CD14-positive monocyte (primary cell): ENCODE measurements around the gene GRK1. TPM values are rescaled to one million over a fixed set of nuclear protein-coding genes. Genes with fewer than 3 reads are reported as not detected.

Experiments used
- DNase-seq, 3 donors: peaks; one replicate each; pipeline ENCODE4 v3.0.0-alpha.2; 2011 to 2022
- H2AFZ ChIP-seq: 2 replicates; pipeline ENCODE4 v1.6.0; 2012; ENCODE audit warnings: mild to moderate bottlenecking, low read depth, low read length, inconsistent platforms; ENCODE audit not compliant: insufficient read depth, poor library complexity, severe bottlenecking
- H3K27ac ChIP-seq, 2 donors: 1 replicate in 1 of 2; 2 replicates in 1 of 2; pipeline ENCODE4 v1.5.1; 2012 to 2013; ENCODE audit warnings: low read length in 2 of 2, control low read depth in 1 of 2, inconsistent platforms in 1 of 2, low read depth in 1 of 2, mild to moderate bottlenecking in 1 of 2
- H3K27me3 ChIP-seq, 2 donors: one replicate each; pipeline versions ENCODE4 v1.6.0 to v1.6.1; 2011 to 2013; ENCODE audit warnings: low read length in 2 of 2; ENCODE audit not compliant: control insufficient read depth in 2 of 2, insufficient read depth in 2 of 2
- H3K36me3 ChIP-seq, 2 donors: replicated peaks in 1 of 2; 1 replicate in 1 of 2; 2 replicates in 1 of 2; pipeline versions ENCODE4 v1.5.1 to v1.6.1; 2012 to 2013; ENCODE audit warnings: low read length in 2 of 2, control low read depth in 1 of 2, inconsistent platforms in 1 of 2, mild to moderate bottlenecking in 1 of 2; ENCODE audit not compliant: insufficient read depth in 2 of 2, control insufficient read depth in 1 of 2
- H3K4me1 ChIP-seq, 2 donors: 1 replicate in 1 of 2; 2 replicates in 1 of 2; pipeline versions ENCODE4 v1.5.1 to v1.6.1; 2012 to 2013; ENCODE audit warnings: low read length in 2 of 2, control low read depth in 1 of 2, inconsistent platforms in 1 of 2, mild to moderate bottlenecking in 1 of 2, moderate library complexity in 1 of 2; ENCODE audit not compliant: insufficient read depth in 2 of 2, control insufficient read depth in 1 of 2
- H3K4me2 ChIP-seq: replicated peaks from 2 replicates; pipeline ENCODE3; 2012; ENCODE audit warnings: low read length, moderate library complexity, mild to moderate bottlenecking; ENCODE audit not compliant: poor library complexity, severe bottlenecking; ENCODE audit errors: extremely low read depth
- H3K4me3 ChIP-seq, 3 experiments: fragments of 200-600 bp in 1 of 3; sonication (generic) in 1 of 3; replicated peaks in 1 of 3; 1 replicate in 2 of 3; 2 replicates in 1 of 3; pipeline ENCODE4 v1.5.1; 2011 to 2013; ENCODE audit warnings: low read length in 3 of 3, mild to moderate bottlenecking in 3 of 3, control low read depth in 2 of 3, low read depth in 2 of 3, inconsistent platforms in 1 of 3, moderate library complexity in 1 of 3
- H3K79me2 ChIP-seq: 2 replicates; pipeline ENCODE4 v1.6.0; 2012; ENCODE audit warnings: mild to moderate bottlenecking, control low read depth, inconsistent platforms, low read length, moderate library complexity; ENCODE audit not compliant: insufficient read depth
- H3K9ac ChIP-seq: 2 replicates; pipeline ENCODE4 v1.6.0; 2017; ENCODE audit warnings: low read length, mild to moderate bottlenecking; ENCODE audit not compliant: insufficient read depth, poor library complexity, severe bottlenecking
- H3K9me3 ChIP-seq, 2 donors: replicated peaks in 1 of 2; 1 replicate in 1 of 2; 2 replicates in 1 of 2; pipeline versions ENCODE4 v1.5.1 to v1.6.1; 2012 to 2013; ENCODE audit warnings: low read length in 2 of 2, control low read depth in 1 of 2; ENCODE audit not compliant: control insufficient read depth in 1 of 2, insufficient read depth in 1 of 2
- H4K20me1 ChIP-seq: 2 replicates; pipeline ENCODE4 v1.6.0; 2012; ENCODE audit warnings: mild to moderate bottlenecking, low read length, control low read depth, moderate library complexity; ENCODE audit not compliant: insufficient read depth
- H3K27ac Mint-ChIP-seq, 7 donors: one replicate each; pipeline ENCODE4 v1.8.0; 2020; ENCODE audit warnings: mild to moderate bottlenecking in 7 of 7, mixed read lengths in 7 of 7, moderate library complexity in 6 of 7, inconsistent platforms in 2 of 7
- H3K27me3 Mint-ChIP-seq, 3 donors: one replicate each; pipeline ENCODE4 v1.8.0; 2021 to 2022; ENCODE audit warnings: low read depth in 3 of 3, mild to moderate bottlenecking in 3 of 3, mixed read lengths in 3 of 3, moderate library complexity in 3 of 3, inconsistent platforms in 1 of 3
- H3K36me3 Mint-ChIP-seq, 2 donors: one replicate each; pipeline ENCODE4 v1.8.0; 2020; ENCODE audit warnings: mixed read lengths in 2 of 2, inconsistent platforms in 1 of 2, mild to moderate bottlenecking in 1 of 2
- H3K4me1 Mint-ChIP-seq: one replicate; pipeline ENCODE4 v1.8.0; 2020; ENCODE audit warnings: mild to moderate bottlenecking, mixed read lengths
- H3K4me3 Mint-ChIP-seq, 2 donors: one replicate each; pipeline ENCODE4 v1.8.0; 2020; ENCODE audit warnings: mild to moderate bottlenecking in 2 of 2, mixed read lengths in 2 of 2, moderate library complexity in 1 of 2
- H3K9me3 Mint-ChIP-seq, 7 donors: one replicate each; pipeline ENCODE4 v1.8.0; 2020 to 2022; ENCODE audit warnings: mixed read lengths in 7 of 7, mild to moderate bottlenecking in 6 of 7, moderate library complexity in 6 of 7, inconsistent platforms in 2 of 7
- CTCF ChIP-seq: fragments of 200-600 bp; IDR thresholded peaks from one replicate; pipeline ENCODE4 v1.8.0; 2022; ENCODE audit warnings: antibody characterized with exemption, mild to moderate bottlenecking
- WGBS: methylation state at CpG from one replicate; pipeline ENCODE4 v1.1.5; 2013; ENCODE audit warnings: missing lambda C conversion rate; ENCODE audit not compliant: insufficient coverage; 5-methylcytosine and 5-hydroxymethylcytosine counted together
- intact Hi-C, 2 donors: fragments of 100-400 bp; cut with micrococcal nuclease; formaldehyde crosslinking; loops; one replicate each; pipeline versions ENCODE4 v1.15.0 to v1.15.1; 2023
- polyA plus RNA-seq, 3 donors: library from polyadenylated mRNA; depleted of rRNA in 1 of 3; unstranded in 2 of 3; stranded (reverse) in 1 of 3; fragments of 300-500 nt in 2 of 3; fragments of >200 nt in 1 of 3; fragmentation: Illumina TruSeq in 2 of 3; gene quantifications; 1 replicate in 2 of 3; 2 replicates in 1 of 3; pipeline ENCODE4 v1.2.3, GENCODE V29; 2012 to 2021

GRK1 gene
- polyA plus RNA-seq, 3 donors: not detected

- H3K4me1 ChIP-seq: no peaks in the 10 kb centered on the region
- H3K36me3 ChIP-seq: peaks cover 18 to 26% of the 10 kb centered on the region in 2 donors
- DNase-seq: no peak
- H2AFZ ChIP-seq: no peak overlapping the region
- no peak overlapping the region for H3K4me3 ChIP-seq
- H3K36me3 Mint-ChIP-seq: peaks cover 24 to 28% of the 10 kb centered on the region in 2 donors
- peaks cover 1 to 9% (median 6%) of the 10 kb centered on the region in 3 donors for H3K27me3 Mint-ChIP-seq
- H3K27ac Mint-ChIP-seq: no peak overlapping the region
- peaks cover 39 to 62% (median 60%) of the 10 kb centered on the region in 7 donors for H3K9me3 Mint-ChIP-seq
- no CpG with 5 or more reads among the region's 1 CpG for WGBS
- peaks cover 39 to 40% of the 10 kb centered on the region in 2 donors for H3K9me3 ChIP-seq
- no peak overlapping the region for H3K27ac ChIP-seq
- no peak overlapping the region for H3K4me2 ChIP-seq
- no peaks in the 10 kb centered on the region for H3K79me2 ChIP-seq
- no peaks in the 10 kb centered on the region for H4K20me1 ChIP-seq
- no peak overlapping the region for H3K9ac ChIP-seq
- H3K4me1 Mint-ChIP-seq: peaks cover 7% of the 10 kb centered on the region
- intact Hi-C loops: no loop called here
- no peaks in the 10 kb centered on the region for H3K27me3 ChIP-seq
- no peak overlapping the region for H3K4me3 Mint-ChIP-seq
- TF ChIP-seq CTCF: no peak
These were observed 22.2 kb upstream of the GRK1 start for GRCh38 chr13:113644800-113645199.

DNA sequence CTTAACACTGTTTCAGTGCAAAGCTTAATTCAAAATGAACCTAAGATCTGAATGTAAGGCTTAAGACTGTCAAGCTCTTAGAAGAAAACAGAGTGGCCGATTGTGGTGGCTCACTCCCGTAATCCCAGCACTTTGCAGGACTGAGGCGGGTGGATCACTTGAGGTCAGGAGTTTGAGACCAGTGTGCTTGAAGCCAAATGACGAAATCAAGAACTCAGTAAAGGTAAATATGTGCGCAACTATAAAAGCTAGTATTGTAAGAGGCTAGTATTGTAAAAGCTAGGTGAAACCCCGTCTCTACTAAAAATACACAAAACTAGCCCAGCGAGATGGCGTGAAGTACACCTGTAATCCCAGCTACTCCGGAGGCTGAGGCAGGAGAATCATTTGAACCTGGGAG lies 21.7 kb upstream of the GRK1 start:
- WGBS: 95% methylated on average over 7 of the region's 9 CpGs
- no peaks in the 10 kb centered on the region for H4K20me1 ChIP-seq
- H3K9ac ChIP-seq: no peak overlapping the region
- H3K4me3 ChIP-seq: no peak overlapping the region
- H3K9me3 ChIP-seq: peaks cover 36 to 40% of the 10 kb centered on the region in 2 donors
- intact Hi-C loops: no loop called here
- Mint-ChIP-seq H3K4me1 (peaks cover 7% of the 10 kb centered on the region), H3K36me3 (peaks cover 19 to 22% of the 10 kb centered on the region in 2 donors), H3K27me3 (peaks cover 1 to 11% (median 6%) of the 10 kb centered on the region in 3 donors), H3K9me3 (peaks cover 34 to 62% (median 55%) of the 10 kb centered on the region in 7 donors), H3K27ac (no peak overlapping the region), H3K4me3 (no peak overlapping the region)
- no peaks in the 10 kb centered on the region for H3K27me3 ChIP-seq
- TF ChIP-seq CTCF: no peak
- H3K79me2 ChIP-seq: no peaks in the 10 kb centered on the region
- peaks cover 12 to 21% of the 10 kb centered on the region in 2 donors for H3K36me3 ChIP-seq
- H3K4me1 ChIP-seq: no peaks in the 10 kb centered on the region
- H3K4me2 ChIP-seq: no peak overlapping the region
- no peak overlapping the region for H3K27ac ChIP-seq
- no peak for DNase-seq
- no peak overlapping the region for H2AFZ ChIP-seq
